ENCODE results near the gene MET. TPM values are rescaled to one million over a fixed set of nuclear protein-coding genes. Genes with fewer than 3 reads are reported as not detected.
A peak's percentile ranks its signal among the peaks of the same experiment; 100 is the strongest.

Gene MET
- total RNA-seq, 1 experiment from 2014 or later: 200 TPM

DNA sequence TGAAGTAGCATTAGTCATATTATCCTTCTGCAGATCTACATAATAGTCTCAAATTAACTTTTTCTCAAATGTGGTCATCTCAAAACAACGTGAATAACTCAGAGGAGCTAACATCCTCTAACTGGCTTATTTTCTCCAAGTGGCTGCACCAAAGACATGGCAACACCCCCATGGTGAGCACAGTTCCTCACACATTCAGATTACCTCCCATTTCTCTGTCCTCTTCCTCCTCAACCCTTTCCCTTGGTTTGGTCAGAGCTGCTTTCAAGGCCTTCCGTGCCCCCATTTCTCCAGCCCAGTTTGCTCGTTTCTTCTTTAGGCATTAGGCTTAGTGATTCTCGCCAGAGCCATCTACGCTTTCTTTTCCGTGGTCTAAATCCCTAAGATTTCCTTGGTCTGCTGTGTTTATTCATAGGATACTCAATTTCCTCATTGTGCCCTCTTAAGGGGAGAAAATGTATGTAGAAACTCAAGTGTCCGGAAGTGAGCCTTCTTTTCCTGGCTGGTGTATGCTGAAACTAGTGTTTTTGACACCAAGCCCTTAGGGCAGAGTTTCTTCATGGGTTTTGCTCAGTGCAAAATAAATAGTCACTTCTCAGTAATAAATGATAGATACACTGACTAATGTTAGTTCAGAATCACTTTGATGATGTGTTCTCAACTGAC lies 2.6 kb downstream of the MET start (continued):
- TF ChIP-seq, protein P1, sequence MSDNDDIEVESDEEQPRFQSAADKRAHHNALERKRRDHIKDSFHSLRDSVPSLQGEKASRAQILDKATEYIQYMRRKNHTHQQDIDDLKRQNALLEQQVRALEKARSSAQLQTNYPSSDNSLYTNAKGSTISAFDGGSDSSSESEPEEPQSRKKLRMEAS (IDR thresholded peaks at IDR 0.05): 0 out of 2 replicates have a peak, but pooled peaks have one; percentile 27

DNA sequence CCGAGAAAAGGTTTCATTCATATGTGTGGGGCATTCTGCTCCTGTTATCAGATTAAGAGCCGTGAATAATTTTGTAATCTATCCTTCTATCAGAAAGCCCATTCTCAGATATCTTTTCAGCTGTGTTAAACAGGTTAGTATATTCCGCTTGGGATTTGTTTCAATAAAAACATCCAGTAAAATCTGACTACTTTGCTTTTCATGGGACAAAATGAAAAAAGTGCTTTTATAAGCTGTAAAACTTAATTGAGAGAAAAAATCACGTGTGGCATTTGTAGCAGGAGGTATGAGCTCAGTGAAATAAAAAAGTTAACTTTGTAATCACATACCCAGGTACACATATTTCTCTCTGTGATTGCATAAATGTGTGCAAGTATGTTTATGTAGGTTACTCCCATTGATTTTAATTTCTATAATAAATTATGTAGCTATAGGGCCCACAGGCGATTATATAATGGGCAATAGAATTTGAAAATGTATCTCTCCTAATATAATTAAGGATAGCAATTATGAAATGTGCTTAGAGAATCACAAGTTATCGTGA lies 3.9 kb downstream of the MET start:
- no peaks in the 10 kb centered on the region for H3K9me3 ChIP-seq (ENCODE audit: control insufficient read depth in 1 of 2, insufficient read depth in 1 of 2, low read depth in 1 of 2, low read length in 2 of 2)
- POLR2A ChIA-PET: interaction anchor here (1.2 to 3.5 kb wide), 3 partner anchors 10 to 16 kb away, joined by 3 to 11 read pairs (median 9); no protein-coding TSS in a partner anchor
- H3K36me3 ChIP-seq (ENCODE audit: control insufficient read depth in 1 of 2, insufficient read depth in 2 of 2, low read length in 2 of 2): peaks cover 4 to 14% of the 10 kb centered on the region in 2 experiments; a peak in 1 of 4 replicates
- ATAC-seq (no peak), DNase-seq (ENCODE audit: low read depth, low spot score) (no peak)
- H3K9me2 ChIP-seq (ENCODE audit: insufficient read depth): no peaks in the 10 kb centered on the region
- RAD21 ChIA-PET (ENCODE audit: low non-redundant PET in 1 of 2, low total read pairs in 2 of 2, uncharacterized antibody in 2 of 2, unreplicated experiment in 2 of 2): no interaction called here
- H3K9ac ChIP-seq (ENCODE audit: low read length): peak overlapping the region; percentile 94
- TF ChIP-seq ZFX (IDR thresholded peaks at IDR 0.05) (no peak), CBX3 (IDR thresholded peaks at IDR 0.05; ENCODE audit: low read depth) (no peak), ELF1 (IDR thresholded peaks at IDR 0.05; ENCODE audit: borderline replicate concordance, low read depth) (no peak)
- TF ChIP-seq, protein P2, sequence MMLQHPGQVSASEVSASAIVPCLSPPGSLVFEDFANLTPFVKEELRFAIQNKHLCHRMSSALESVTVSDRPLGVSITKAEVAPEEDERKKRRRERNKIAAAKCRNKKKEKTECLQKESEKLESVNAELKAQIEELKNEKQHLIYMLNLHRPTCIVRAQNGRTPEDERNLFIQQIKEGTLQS (IDR thresholded peaks at IDR 0.05): no peak
- TF ChIP-seq, protein P3, sequence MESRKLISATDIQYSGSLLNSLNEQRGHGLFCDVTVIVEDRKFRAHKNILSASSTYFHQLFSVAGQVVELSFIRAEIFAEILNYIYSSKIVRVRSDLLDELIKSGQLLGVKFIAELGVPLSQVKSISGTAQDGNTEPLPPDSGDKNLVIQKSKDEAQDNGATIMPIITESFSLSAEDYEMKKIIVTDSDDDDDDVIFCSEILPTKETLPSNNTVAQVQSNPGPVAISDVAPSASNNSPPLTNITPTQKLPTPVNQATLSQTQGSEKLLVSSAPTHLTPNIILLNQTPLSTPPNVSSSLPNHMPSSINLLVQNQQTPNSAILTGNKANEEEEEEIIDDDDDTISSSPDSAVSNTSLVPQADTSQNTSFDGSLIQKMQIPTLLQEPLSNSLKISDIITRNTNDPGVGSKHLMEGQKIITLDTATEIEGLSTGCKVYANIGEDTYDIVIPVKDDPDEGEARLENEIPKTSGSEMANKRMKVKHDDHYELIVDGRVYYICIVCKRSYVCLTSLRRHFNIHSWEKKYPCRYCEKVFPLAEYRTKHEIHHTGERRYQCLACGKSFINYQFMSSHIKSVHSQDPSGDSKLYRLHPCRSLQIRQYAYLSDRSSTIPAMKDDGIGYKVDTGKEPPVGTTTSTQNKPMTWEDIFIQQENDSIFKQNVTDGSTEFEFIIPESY (IDR thresholded peaks at IDR 0.05; ENCODE audit: extremely low read depth, insufficient replicate concordance, low read length): no peak
- peak overlapping the region; percentile 90; the same call in 1 of the 2 replicates for H3K27ac ChIP-seq (ENCODE audit: low read depth, low read length)
- H3K4me2 ChIP-seq (ENCODE audit: low read length): peak overlapping the region; percentile 87
- intact Hi-C loops (cut with micrococcal nuclease): loop anchor here (10.0 kb wide), 2 partner anchors 99 to 501 kb away; no protein-coding TSS in a partner anchor
- BruUV-seq (replicated peaks): no TSS peak
- no peak overlapping the region for H2AFZ ChIP-seq (ENCODE audit: low read depth, low read length, poor library complexity, severe bottlenecking)
- peaks cover 98% of the 10 kb centered on the region for H3K79me2 ChIP-seq (ENCODE audit: insufficient read depth, low read length)
- no peak overlapping the region for H3K4me3 ChIP-seq (replicated peaks in 1 of 2; ENCODE audit: low read depth in 1 of 2, low read length in 2 of 2)
- H3K4me1 ChIP-seq (ENCODE audit: control insufficient read depth in 1 of 2, insufficient read depth in 2 of 2, low read length in 2 of 2): peaks cover 72 to 87% of the 10 kb centered on the region in 2 experiments
- H3K27me3 ChIP-seq (ENCODE audit: insufficient read depth, low read length): no peaks in the 10 kb centered on the region
- peaks cover 3% of the 10 kb centered on the region; the same call in 1 of the 2 replicates for H4K20me1 ChIP-seq (ENCODE audit: insufficient read depth)
- CTCF ChIA-PET: no interaction called here

Measured in HCT116 (cell line).